Naive thymus-derived CD8-positive, alpha-beta T cell (primary cell): Measurements from ENCODE around the gene LRRC72. TPM values are rescaled to one million over a fixed set of nuclear protein-coding genes. Genes with fewer than 3 reads are reported as not detected.

Experiments
- ATAC-seq, 2 donors: fragments of 150-1000 bp; cut with Tn5 transposase in 1 of 2; sonication (Bioruptor Pico), chemical (Tn5 transposase) in 1 of 2; 1 replicate in 1 of 2; 2 replicates in 1 of 2; pipeline ENCODE4 v1.10.0; 2021; ENCODE audit warnings: mild to moderate bottlenecking in 2 of 2, moderate library complexity in 2 of 2
- POLR2A ChIA-PET: fragments of 350-600 bp; sonication (Branson Sonifier 250); formaldehyde crosslinking; loops from one replicate; lab custom pipeline; 2021; ENCODE audit warnings: antibody characterized with exemption; lab: Charles Lee
- DNase-seq, 10 donors: peaks; one replicate each; pipeline versions ENCODE4 v3.0.0 to v3.0.0-alpha.2; 2020 to 2022
- H3K27ac Mint-ChIP-seq, 10 donors: one replicate each; pipeline ENCODE4 v1.8.0; 2020 to 2022; ENCODE audit warnings: mild to moderate bottlenecking in 10 of 10, mixed read lengths in 10 of 10, moderate library complexity in 4 of 10, inconsistent platforms in 1 of 10
- H3K27me3 Mint-ChIP-seq, 5 donors: one replicate each; pipeline ENCODE4 v1.8.0; 2021 to 2022; ENCODE audit warnings: mixed read lengths in 5 of 5
- H3K36me3 Mint-ChIP-seq, 3 donors: one replicate each; pipeline ENCODE4 v1.8.0; 2020 to 2022; ENCODE audit warnings: mixed read lengths in 3 of 3, mild to moderate bottlenecking in 2 of 3, inconsistent platforms in 1 of 3
- H3K4me1 Mint-ChIP-seq, 4 donors: one replicate each; pipeline ENCODE4 v1.8.0; 2021 to 2022; ENCODE audit warnings: mixed read lengths in 4 of 4
- H3K4me3 Mint-ChIP-seq, 10 donors: one replicate each; pipeline ENCODE4 v1.8.0; 2020 to 2022; ENCODE audit warnings: mild to moderate bottlenecking in 10 of 10, mixed read lengths in 10 of 10, moderate library complexity in 6 of 10, inconsistent platforms in 1 of 10
- H3K9me3 Mint-ChIP-seq, 9 donors: one replicate each; pipeline ENCODE4 v1.8.0; 2020 to 2022; ENCODE audit warnings: mixed read lengths in 9 of 9, mild to moderate bottlenecking in 3 of 9, inconsistent platforms in 1 of 9, moderate library complexity in 1 of 9
- polyA plus RNA-seq, 3 donors: library from polyadenylated mRNA; unstranded; fragments of 300-500 nt; fragmentation: Illumina TruSeq; gene quantifications; one replicate each; pipeline ENCODE4 v1.2.3, GENCODE V29; 2021
- total RNA-seq, 8 experiments: library from RNA in 2 of 8; stranded (reverse) in 2 of 8; gene quantifications; one replicate each; pipeline ENCODE4 v1.2.3 and lab custom pipeline; 2021 to 2026

Gene LRRC72
- total RNA-seq (not detected), polyA plus RNA-seq (not detected), total RNA-seq (lab: John Stamatoyannopoulos, UW) (0 reads per million in 6 experiments)

- Mint-ChIP-seq H3K27ac (peak within 1 kb of the TSS in 1 of 10 donors; percentile 21), H3K4me3 (no peak within 1 kb of the TSS), H3K36me3 (no peaks in the 10 kb centered on the region), H3K4me1 (peaks cover 0 to 2% (median 0%) of the 10 kb centered on the region in 4 donors), H3K9me3 (no peaks in the 10 kb centered on the region), H3K27me3 (peaks cover 0 to 4% (median 0%) of the 10 kb centered on the region in 5 donors)
- POLR2A ChIA-PET, result no interaction called here
- ATAC-seq (no peak), DNase-seq (no peak)
Measured at GRCh38 chr7:16526742-16527540, at the start of gene LRRC72. TSS of gene LRRC72 (plus strand) at chr7:16526825. CDS start at chr7:16526953, 128 bp downstream.

GRCh38 chr7:16479161-16479560 is 47.5 kb upstream of the LRRC72 start:
- DNase-seq, result no peak
- H3K4me3 Mint-ChIP-seq, result no peak overlapping the region
- peaks cover under 1 to 14% (median 5%) of the 10 kb centered on the region in 5 donors for H3K27me3 Mint-ChIP-seq
- H3K4me1 Mint-ChIP-seq, result no peaks in the 10 kb centered on the region
- no peaks in the 10 kb centered on the region for H3K36me3 Mint-ChIP-seq
- H3K27ac Mint-ChIP-seq, result no peak overlapping the region
- ATAC-seq, result no peak
- H3K9me3 Mint-ChIP-seq, result no peaks in the 10 kb centered on the region
- POLR2A ChIA-PET, result no interaction called here

GRCh38 chr7:16479591-16479990 is 47.0 kb upstream of the LRRC72 start:
- H3K27me3 Mint-ChIP-seq, result peaks cover 0 to 11% (median 4%) of the 10 kb centered on the region in 5 donors
- no peak overlapping the region for H3K27ac Mint-ChIP-seq
- POLR2A ChIA-PET, result no interaction called here
- ATAC-seq (no peak), DNase-seq (no peak)
- H3K9me3 Mint-ChIP-seq, result no peaks in the 10 kb centered on the region
- H3K4me3 Mint-ChIP-seq, result no peak overlapping the region
- H3K36me3 Mint-ChIP-seq, result no peaks in the 10 kb centered on the region
- H3K4me1 Mint-ChIP-seq, result no peaks in the 10 kb centered on the region

- Mint-ChIP-seq H3K9me3 (peaks cover 0 to 3% (median 0%) of the 10 kb centered on the region in 9 donors), H3K27ac (no peak overlapping the region)
- POLR2A ChIA-PET, result no interaction called here
Measured at GRCh38 chr7:16484453-16485158, 42.0 kb upstream of the LRRC72 start.

GRCh38 chr7:16491148-16491547 is 35.5 kb upstream of the LRRC72 start:
- no peaks in the 10 kb centered on the region for H3K4me1 Mint-ChIP-seq
- no peak overlapping the region for H3K4me3 Mint-ChIP-seq
- POLR2A ChIA-PET, result no interaction called here
- H3K27me3 Mint-ChIP-seq, result peaks cover 0 to 4% (median 2%) of the 10 kb centered on the region in 5 donors
- ATAC-seq, result no peak
- H3K9me3 Mint-ChIP-seq, result peaks cover 0 to 3% (median 0%) of the 10 kb centered on the region in 9 donors
- H3K36me3 Mint-ChIP-seq, result peaks cover 0 to 3% (median 0%) of the 10 kb centered on the region in 3 donors
- no peak overlapping the region for H3K27ac Mint-ChIP-seq
- DNase-seq, result no peak

More at GRCh38 chr7:16484453-16485158, 42.0 kb upstream of the LRRC72 start:
- H3K27me3 Mint-ChIP-seq, result peaks cover 0 to 8% (median 0%) of the 10 kb centered on the region in 5 donors
- DNase-seq (no peak), ATAC-seq (no peak)
- no peak overlapping the region for H3K4me3 Mint-ChIP-seq
- no peaks in the 10 kb centered on the region for H3K4me1 Mint-ChIP-seq
- peaks cover 0 to 3% (median 0%) of the 10 kb centered on the region in 3 donors for H3K36me3 Mint-ChIP-seq

GRCh38 chr7:16492513-16493062 is 34.0 kb upstream of the LRRC72 start:
- no peaks in the 10 kb centered on the region for H3K9me3 Mint-ChIP-seq
- POLR2A ChIA-PET, result no interaction called here
- no peak for ATAC-seq
- H3K4me3 Mint-ChIP-seq, result no peak overlapping the region
- peaks cover 0 to 6% (median 2%) of the 10 kb centered on the region in 5 donors for H3K27me3 Mint-ChIP-seq
- no peak overlapping the region for H3K27ac Mint-ChIP-seq
- DNase-seq, result no peak
- no peaks in the 10 kb centered on the region for H3K4me1 Mint-ChIP-seq
- no peaks in the 10 kb centered on the region for H3K36me3 Mint-ChIP-seq

GRCh38 chr7:16493266-16493665 is 33.4 kb upstream of the LRRC72 start:
- ATAC-seq, result no peak
- POLR2A ChIA-PET, result no interaction called here
- no peaks in the 10 kb centered on the region for H3K9me3 Mint-ChIP-seq

GRCh38 chr7:16494551-16494950 is 32.1 kb upstream of the LRRC72 start:
- Mint-ChIP-seq H3K27me3 (peaks cover 0 to 6% (median 2%) of the 10 kb centered on the region in 5 donors), H3K27ac (no peak overlapping the region), H3K4me1 (no peaks in the 10 kb centered on the region), H3K9me3 (no peaks in the 10 kb centered on the region), H3K36me3 (no peaks in the 10 kb centered on the region), H3K4me3 (no peak overlapping the region)
- POLR2A ChIA-PET, result no interaction called here
- no peak for ATAC-seq
- DNase-seq, result no peak

More at GRCh38 chr7:16493266-16493665, 33.4 kb upstream of the LRRC72 start:
- H3K4me1 Mint-ChIP-seq, result no peaks in the 10 kb centered on the region
- H3K27me3 Mint-ChIP-seq, result peaks cover 0 to 6% (median 2%) of the 10 kb centered on the region in 5 donors
- H3K4me3 Mint-ChIP-seq, result no peak overlapping the region
- no peak overlapping the region for H3K27ac Mint-ChIP-seq
- DNase-seq, result no peak
- H3K36me3 Mint-ChIP-seq, result no peaks in the 10 kb centered on the region

- H3K4me1 Mint-ChIP-seq, result no peaks in the 10 kb centered on the region
- POLR2A ChIA-PET, result no interaction called here
- no peaks in the 10 kb centered on the region for H3K36me3 Mint-ChIP-seq
- DNase-seq (no peak), ATAC-seq (no peak)
- no peak overlapping the region for H3K4me3 Mint-ChIP-seq
- H3K9me3 Mint-ChIP-seq, result no peaks in the 10 kb centered on the region
- H3K27me3 Mint-ChIP-seq, result peaks cover 0 to 6% (median 2%) of the 10 kb centered on the region in 5 donors
- no peak overlapping the region for H3K27ac Mint-ChIP-seq
Measured at GRCh38 chr7:16494955-16495719, 31.5 kb upstream of the LRRC72 start.

GRCh38 chr7:16498122-16498521 is 28.5 kb upstream of the LRRC72 start:
- no peaks in the 10 kb centered on the region for H3K36me3 Mint-ChIP-seq
- peaks cover 0 to 10% (median 3%) of the 10 kb centered on the region in 5 donors for H3K27me3 Mint-ChIP-seq
- no peak overlapping the region for H3K27ac Mint-ChIP-seq
- no peak for DNase-seq
- H3K4me3 Mint-ChIP-seq, result no peak overlapping the region
- POLR2A ChIA-PET, result no interaction called here
- ATAC-seq, result no peak
- H3K9me3 Mint-ChIP-seq, result no peaks in the 10 kb centered on the region
- H3K4me1 Mint-ChIP-seq, result no peaks in the 10 kb centered on the region

- Mint-ChIP-seq H3K9me3 (no peaks in the 10 kb centered on the region), H3K4me1 (peaks cover 0 to 2% (median 0%) of the 10 kb centered on the region in 4 donors), H3K27me3 (peaks cover 0 to 9% (median 4%) of the 10 kb centered on the region in 5 donors), H3K36me3 (no peaks in the 10 kb centered on the region), H3K27ac (no peak overlapping the region), H3K4me3 (no peak overlapping the region)
- POLR2A ChIA-PET, result no interaction called here
- ATAC-seq, result no peak
- no peak for DNase-seq
Measured at GRCh38 chr7:16502303-16502702, 24.3 kb upstream of the LRRC72 start.

- POLR2A ChIA-PET, result no interaction called here
- DNase-seq, result no peak
- Mint-ChIP-seq H3K9me3 (peaks cover 0 to 5% (median 0%) of the 10 kb centered on the region in 9 donors), H3K4me1 (peaks cover 0 to 2% (median 0%) of the 10 kb centered on the region in 4 donors), H3K27me3 (peaks cover 0 to 13% (median 4%) of the 10 kb centered on the region in 5 donors), H3K27ac (no peak overlapping the region), H3K4me3 (no peak overlapping the region), H3K36me3 (peaks cover 0 to 5% (median 0%) of the 10 kb centered on the region in 3 donors)
- no peak for ATAC-seq
Measured at GRCh38 chr7:16504019-16504418, 22.6 kb upstream of the LRRC72 start.
